ENCODE measurements around the gene SLC39A3.
A peak's percentile ranks its signal among the peaks of the same experiment; 100 is the strongest.

The SLC39A3 gene

DNA sequence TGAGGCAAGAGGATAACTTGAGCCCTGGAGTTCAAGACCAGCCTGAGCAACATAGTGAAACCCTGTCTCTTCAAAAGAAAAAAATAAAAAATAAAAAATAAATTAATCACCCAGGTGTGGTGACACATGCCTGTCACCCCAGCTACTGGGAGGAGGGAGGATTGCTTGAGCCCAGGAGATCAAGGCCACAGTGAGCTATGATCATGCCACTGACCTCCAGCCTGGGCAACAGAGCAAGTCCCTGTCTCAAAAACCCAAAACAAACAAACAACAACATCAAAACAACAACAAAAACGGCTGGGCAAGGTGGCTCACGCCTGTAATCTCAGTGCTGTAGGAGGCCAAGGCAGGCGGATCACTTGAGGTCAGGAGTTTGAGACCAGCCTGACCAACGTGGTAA lies 4.3 kb upstream of the SLC39A3 start:
- no peak for DNase-seq

DNA sequence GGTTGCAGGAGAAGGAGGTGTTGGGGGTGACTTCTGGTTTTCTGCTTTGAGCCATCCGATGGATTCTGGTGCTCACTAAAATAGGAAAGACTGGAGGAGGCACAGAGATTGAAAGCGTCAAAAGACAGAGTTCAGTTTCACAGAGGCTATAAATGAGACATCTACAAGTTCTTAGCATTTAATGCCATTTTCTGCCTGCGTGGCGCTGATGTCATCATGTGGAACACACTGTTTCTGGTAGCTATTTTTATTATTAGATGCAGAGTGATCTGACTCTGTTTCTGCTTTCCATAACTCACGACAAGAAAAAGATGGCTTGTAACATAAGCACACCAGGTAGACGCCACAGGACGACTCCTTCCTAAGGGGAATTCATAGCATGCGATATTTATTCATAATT lies 3.3 kb upstream of the SLC39A3 start:
- DNase-seq: no peak

DNA sequence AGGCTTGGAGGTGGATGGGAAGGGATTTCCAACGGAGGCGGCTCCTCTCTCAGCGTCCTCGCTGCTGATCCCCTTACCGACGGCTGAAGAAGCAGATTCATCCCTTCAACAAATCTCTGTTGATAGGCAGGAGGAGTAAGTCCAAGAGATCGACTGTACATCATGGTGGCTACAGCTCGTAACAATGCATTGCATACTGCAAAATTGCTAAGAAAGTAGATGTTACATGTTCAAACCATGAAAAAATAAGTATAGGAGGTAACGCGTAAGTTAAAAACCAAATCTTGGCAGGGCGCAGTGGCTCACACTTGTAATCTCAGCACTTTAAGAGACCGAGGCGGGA lies 468 bp upstream of the SLC39A3 start:
- no peak for DNase-seq

DNA sequence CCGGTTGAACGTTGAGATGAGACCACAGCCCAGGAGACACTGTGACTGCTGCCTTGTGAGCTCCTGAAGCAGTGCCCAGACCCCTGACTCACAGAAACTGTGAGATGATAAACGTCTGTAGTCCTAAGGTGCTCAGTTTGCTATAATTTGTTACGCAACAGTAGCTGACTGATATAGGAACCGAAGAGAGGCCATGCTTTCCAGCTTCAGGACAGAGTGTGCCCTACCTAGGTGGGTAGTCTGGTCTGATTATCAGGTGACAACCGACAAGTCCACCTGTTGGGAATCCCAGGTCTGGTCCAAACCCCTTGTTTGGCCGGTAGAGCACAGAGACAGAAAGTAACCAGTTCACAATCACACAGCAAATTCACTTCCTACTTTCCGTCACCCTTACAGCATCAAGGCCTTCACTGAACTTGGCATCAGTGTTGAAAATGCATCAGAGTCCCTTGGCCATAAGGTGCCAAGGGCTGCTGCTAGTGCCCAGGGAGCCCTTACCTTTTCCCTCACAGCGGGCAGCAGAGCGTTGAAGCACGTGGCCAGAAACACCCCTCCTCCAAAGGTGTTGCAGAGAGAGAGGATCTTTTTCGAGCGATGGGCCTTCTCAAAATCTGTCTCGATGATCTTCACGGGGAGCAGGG lies 3.1 kb downstream of the SLC39A3 start:
- DNase-seq: no peak

DNA sequence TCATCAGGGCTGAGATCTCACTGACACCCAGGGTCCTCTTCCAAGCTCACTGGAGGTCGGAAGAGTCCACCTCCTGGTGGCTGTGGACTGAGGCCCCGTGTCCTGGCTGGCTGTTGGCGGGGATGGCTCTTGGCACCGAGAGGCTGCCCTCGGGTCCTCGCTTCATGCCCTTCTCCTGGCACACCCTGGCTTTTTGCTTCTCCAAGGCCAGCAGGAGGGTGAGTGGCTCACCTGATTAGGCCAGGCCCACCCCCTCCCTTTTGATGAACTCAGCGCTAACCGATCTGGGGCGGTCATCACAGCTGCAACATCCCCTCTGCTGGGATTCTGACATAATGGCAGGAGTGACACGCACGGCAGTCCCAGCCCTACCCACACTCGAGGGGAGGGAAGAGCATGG lies 4.4 kb downstream of the SLC39A3 start:
- no peak for DNase-seq

DNA sequence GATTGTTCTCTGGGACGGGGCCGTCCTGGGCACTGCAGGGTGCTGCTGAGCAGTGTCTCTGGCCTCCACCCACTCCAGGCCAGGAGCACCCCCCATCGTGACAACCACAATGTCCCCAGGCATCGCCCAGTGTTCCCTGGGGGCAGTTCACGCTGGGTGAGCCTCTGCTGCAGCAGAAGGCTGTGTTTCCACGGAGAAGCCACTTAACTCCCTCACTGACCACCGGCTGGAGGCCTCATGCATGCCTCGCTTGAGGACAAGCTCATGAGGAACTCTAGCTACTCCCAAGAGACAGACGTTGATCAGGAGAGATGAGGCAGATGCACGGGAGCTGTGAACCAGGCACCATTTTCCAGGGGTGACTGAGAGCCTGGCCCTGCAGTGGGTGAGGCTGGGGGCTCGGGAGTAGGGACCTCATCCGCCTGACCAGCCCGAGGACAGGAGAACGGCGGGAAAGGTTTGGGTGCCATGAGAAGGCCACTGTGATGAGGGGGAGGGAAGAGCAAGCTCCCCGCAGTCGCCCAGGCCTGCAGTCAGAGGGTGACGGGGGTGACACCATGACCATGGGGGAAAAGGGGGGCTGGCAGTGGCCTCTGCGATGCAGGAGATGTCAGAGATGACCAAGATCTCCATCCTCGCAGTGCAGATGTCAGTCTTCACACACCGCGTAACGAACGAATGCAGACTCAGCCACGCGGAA lies 5.1 kb downstream of the SLC39A3 start:
- DNase-seq: no peak

DNA sequence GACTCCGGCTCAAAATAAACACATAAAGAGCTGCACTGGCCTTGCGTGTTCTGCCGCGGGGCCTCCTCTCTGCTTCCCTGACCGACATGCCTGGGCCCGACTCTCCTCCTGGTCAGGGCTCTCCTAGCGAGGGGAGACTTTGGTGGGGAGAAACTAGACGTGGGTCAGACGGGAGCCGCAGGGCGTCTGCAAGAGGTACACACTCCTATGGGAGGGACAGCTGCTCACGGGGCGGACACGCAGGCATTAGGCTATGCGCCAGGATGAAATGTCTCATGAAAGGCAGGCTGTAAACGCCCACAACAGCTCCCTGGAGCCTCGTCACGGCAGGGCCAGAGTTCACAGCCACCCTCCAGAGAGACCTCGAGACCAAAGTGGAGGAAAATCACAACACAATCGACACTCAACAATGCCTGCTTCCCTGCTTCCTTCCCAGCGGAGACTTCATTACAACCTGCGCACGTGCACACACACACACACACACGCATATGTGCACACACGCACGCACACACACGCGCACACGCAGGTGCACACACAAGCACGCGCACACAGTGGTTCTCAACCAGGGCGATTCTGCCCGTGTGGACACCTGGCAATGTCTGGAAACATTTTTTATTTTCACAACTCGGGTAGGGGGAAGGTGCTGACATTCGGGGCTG lies 5.8 kb downstream of the SLC39A3 start:
- DNase-seq: no peak

DNA sequence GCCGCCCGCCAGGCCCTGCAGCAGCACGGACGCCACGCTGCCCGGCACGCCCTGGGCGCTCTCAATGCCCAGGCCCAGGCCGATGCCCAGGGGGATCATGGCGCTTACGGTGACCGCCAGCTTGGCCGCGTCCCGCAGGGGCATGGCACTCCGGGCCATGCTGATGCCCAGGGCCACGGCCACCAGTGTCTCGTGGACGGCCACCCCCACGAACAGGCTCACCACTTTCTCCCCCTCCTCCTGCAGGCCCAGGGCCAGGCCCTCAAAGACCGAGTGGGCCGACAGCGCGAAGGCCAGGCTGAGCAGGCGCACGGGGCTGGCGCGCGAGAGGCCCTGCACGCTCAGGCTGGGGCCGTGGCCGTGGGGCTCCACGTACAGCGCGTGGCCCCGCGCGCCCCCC lies 6.9 kb downstream of the SLC39A3 start:
- DNase-seq: no peak

DNA sequence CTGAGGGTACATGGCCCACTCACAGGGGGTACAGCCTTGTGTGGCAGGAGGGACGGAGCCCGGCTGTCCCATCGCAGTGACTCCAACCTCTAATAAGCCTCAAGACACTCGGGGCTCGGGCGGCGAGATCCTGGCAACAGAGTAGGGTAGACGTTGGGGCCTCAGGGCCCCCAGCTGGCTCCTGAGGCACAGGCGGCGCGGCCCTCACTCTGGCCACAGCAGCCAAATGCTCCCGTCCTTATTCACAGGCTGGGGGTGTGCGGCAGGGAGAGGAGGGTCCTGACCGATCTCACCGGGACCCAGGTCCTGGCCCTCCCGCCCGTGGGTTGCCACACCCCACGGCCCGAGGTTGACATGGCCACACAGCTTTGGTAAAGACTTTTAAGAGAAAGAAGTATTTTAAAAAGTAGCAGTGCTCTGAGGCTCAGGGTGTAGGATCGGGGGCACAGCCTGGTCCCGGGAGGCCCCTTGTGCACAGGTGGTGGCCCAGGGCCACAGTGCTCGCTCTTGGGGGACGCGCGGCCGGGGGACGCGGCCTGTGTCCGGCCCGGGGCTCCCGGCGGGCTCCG lies 7.6 kb downstream of the SLC39A3 start:
- DNase-seq: no peak

DNA sequence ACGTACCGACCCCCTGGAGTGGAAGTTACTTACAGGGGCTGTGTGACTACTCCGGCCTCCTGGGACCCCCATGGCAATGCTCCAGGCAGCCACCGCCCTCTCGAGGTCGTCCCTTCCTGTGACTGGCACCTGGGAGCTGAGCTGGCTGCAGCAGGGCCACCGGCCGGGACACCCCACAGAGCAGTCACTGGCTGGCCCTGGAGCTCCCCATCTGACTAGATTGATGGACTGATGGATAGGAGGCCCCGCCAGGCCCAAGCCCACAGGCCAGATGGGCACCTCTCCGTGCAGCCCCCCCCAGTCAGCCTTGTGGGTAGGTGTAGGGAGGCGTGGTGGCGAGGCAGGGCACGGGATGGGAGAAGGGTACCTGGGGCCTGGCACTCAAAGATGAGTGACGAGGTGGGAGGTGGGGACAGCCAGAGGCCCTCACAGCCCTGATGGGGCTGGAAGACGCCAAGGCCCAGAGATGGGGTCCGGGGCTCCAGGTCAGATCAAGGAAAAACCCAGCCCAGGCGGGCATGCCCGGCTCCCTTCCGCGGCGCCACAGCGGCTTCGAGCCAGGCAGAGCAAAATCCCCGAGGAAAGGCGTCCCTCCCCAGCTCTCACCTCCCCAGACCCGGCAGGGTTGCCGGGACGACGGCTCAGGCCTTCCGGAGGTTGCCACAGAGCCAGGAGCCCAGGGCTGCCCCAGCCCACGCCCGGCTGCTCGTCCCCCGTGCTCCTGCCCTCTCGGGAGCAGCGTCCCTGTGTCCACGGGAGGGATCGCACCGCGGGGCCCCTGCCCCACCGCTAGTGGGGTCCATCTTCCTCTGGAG lies 8.4 kb downstream of the SLC39A3 start:
- no peak for DNase-seq

DNA sequence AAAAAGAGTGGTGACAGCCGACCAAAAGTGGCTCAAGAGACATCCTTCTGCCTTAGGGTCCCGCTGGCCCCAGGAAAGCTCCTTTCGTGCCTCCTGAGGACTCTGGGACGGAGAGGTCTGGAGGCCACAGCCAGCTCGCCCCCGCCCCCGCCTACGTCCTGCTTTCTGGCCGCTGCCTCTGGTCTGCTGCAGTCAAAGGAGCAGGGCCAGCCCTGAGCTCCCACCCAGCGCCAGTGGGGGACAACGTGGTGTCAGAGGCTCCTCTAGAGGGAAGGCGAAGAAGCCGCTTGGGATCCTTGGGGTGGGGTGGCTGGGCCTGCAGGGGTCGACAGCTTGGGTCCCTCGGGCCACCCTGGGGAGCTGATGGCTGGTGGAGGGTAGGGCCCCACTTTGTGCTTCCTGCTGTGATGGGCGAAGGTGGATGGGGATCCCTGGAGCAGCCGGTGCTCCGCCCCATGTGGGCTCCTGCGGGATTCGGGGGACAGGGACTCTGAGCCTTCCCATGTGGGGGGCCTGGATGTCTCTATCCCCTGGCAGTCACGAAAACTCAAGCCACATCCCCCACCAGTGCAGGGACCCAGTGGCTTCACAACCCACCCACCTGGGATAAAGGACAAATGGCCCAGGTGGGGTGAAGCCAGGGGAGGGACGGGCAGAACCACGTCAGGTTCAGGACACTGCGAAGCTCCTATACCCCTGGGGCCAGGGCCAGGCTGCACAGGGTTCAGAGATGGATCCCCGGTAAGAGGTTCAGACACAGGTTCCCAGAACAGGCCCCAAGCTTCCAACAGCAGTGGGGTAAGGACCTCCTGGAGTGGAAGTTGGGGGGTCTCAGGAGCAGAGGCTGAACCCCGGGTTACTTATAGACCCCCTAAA lies 9.6 kb downstream of the SLC39A3 start:
- no peak for DNase-seq

DNA sequence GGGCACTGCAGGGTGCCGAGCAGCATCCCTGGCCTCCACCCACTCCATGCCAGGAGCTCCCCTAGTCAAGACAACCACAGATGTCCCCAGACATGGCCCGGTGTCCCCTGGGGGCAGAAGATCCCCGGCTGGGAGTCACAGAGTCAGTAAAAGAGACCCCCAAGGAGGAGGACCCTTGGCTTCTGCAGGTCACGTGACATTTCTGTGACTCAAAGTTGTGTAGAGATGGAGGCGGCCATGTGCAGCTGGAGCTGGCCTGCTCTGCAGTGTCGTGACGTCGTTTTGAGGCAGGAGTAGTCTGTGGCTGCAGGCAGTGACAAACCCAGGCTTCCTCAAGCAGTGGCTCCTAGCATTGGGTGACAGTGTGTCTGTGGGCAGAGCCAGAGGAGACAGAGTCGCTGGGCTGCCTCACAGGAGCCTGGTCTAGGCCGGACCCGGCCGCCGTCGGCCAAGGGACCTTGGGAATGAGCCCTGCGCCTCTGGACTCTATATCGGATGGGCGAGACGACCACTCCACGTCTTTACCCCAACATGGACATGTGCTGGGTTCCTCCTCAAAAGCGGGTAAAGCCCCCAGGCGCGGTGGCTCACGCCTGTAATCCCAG lies 10.9 kb downstream of the SLC39A3 start:
- peak; percentile 46 for DNase-seq

DNA sequence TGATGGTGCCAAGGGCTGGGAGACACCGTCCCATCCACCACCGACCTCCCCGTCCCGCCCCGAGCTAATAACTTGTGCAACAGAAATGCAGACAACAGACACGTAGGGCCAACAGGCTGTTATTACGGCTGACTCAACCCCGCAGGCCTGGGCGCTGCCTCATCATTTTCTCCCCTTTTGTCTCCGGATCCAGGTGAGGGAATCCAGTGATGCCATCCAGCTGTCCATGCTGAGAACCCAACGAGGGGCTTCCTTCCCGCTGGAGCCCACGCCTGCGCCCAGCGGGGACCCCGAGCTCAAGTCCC lies 12.2 kb downstream of the SLC39A3 start:
- DNase-seq: no peak

DNA sequence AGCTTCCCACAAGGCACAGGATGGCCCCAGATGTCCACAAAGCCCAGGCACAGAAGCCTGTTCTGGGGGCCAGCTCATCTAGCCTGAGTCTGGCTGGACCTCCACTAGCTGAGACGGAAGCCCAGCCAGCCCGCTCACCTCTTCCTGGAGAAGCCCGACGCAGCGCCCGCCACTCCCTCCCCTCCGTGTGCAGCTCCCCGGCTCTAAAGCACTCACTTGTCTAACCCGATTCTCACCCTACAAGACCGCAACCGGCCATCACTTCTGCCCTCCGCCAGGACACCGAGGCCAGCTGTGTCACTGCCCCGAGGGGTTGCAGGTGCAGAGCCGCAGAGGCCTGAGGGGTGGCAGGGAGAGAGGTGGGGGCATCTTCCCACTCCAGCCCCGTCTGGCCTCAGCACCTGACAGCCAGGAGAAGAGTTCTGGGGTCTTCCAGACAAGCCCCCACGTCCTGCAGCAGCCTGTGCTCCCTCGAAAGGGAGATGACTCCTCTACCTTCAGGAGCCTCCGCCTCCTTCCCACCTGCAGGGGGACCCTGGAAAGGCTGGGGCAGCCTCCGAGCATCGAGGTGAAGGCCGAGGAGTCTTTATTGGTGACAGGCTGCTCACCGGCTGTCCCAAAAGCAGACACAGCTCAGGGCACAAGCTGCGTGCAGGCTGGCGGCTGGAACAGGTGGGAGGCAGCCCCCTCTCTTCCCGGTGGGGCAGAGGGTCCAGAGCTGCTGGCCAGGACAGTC lies 12.7 kb downstream of the SLC39A3 start:
- DNase-seq: peak; percentile 73

DNA sequence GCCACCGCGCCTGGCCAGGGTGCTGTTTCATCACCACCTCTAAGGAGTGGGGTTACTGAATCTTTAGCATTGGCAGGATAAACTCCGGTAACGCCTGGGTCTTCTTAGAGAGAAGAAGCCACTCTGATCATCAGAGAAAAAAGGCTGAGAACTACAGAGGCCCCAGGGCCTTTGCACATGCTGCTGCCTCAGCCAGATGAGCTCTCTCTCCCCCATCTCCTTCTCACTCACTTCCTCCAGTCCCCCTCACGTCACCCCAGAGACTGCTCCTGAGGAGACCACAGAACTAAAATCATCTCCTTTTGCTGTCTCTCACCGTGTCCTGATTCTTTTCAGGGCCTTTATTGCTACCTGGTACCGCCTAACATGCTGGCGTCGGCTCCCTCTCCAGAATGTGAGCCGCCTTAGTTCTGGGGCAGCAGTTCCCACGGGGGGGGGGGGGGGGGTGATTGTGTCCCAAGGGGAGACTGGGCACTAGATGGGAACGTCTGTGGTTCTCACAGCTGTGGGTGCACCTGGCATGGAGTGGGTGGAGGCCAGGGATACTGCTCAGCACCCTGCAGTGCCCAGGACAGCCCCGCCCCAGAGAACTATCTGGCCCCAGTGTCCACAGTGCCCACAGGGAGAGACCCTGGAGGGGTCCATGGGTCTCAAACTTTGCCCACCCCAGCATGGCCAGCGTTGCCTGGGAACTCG lies 13.5 kb downstream of the SLC39A3 start:
- no peak for DNase-seq

DNA sequence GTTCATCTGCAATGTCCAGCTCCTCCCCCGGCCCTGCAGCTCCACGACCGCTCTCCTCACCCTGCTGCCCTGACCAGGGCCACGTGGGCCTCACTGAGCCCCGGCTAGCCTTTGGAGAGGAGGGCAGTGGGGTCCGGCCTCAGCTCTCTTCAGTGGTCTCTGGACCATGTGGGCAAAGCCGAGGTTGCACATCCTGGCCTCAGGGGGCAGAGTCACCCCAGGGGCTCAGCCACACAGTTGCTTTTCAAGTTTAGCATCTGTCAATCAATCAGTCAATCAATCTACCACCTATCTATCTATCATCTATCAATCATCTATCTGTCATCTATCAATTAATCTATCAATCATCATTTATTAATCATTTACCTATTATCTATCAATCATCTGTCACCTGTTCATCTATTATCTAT lies 15.7 kb downstream of the SLC39A3 start:
- DNase-seq: no peak

DNA sequence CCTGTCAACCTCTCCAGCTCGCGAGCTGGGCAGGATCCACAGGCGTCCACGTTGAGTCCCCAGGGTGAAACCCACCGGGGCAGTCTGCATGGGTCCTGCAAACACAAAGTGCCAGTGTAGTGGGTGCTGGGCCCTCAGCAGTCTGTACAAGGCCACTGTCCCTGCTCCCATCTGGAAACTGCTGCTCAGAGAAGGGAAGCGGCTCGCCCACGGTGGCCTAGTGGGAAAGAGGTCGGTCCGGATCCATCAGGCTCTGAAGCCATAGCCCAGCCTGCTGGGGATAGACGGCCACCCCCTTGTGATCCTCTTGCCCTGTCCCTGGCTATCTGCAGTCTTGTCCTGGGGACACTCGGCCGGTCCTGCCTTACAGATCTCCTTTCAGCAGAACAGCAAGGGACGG lies 16.1 kb downstream of the SLC39A3 start:
- DNase-seq: no peak

DNA sequence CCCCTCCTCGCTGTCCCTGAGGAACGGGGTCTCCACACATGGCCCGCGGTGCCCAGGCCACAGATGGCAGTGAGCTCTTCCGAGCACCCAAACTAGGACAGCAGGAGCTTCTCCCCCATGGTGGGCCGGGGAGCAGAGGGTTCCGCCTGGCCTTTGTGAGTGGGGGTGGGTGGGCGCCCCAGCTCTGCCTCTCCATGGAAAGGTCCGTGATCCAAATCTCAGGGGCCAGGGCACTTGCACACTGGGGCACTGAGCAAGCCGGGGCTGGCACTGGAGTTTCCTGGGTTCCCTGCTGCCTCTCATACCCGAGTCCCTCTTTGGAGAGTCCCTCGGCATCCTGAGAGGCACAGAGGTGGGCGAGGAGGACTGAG lies 16.5 kb downstream of the SLC39A3 start:
- DNase-seq: no peak

DNA sequence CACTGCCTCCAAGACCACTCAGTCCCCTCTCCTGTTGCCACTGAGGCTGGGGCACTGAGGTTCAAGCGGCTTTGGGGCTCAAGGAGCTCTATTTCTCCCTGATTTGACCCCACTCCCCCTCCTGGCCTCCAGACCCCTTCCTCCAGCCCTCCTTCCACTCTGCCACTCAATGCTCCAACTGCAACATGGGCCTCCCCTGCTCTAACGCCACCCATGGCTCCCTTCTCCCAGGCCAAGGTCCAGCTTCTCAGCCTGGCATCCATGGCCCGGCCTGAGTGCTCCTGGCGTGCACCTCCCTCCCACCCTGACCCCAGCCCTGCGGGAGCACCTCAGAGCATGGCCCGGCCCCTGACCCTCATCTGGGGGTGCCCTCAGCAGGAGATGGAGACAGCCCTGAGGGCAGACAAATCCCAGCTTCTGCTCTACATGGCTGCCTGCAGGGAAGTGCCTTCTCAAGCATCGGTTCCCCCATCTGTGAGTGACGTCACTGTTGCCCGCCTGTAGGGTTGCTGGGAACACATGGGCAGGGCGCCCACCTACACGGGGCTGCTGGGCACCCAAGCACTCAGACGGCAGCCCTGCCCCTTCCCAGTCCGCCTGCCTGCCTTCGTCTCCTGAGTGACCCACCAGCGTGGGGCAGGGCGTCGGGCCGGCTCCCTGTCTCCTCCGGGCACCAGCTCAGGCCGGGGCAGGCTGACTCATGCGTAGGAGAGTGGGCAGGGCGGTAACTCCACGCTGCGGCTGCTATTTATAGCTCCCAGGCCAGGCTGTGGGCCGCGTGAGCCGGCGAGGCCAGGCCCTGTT lies 17.1 kb downstream of the SLC39A3 start:
- DNase-seq: no peak
